ENCODE measurements around the gene CLMN.

GRCh38 chr14:95188380-95188779 is 131.3 kb downstream of the CLMN start:
- TF ChIP-seq CTCF (CRISPR knock-in tag; IDR thresholded peaks at IDR 0.05) (no peak), ZNF770 (CRISPR knock-in tag; IDR thresholded peaks at IDR 0.05) (no peak), ZNF841 (CRISPR knock-in tag; IDR thresholded peaks at IDR 0.05; ENCODE audit: borderline replicate concordance) (no peak), FOXK1 (CRISPR knock-in tag; IDR thresholded peaks at IDR 0.05; ENCODE audit: borderline replicate concordance, low read depth) (no peak), STAT5B (CRISPR knock-in tag; IDR thresholded peaks at IDR 0.05) (no peak), ZBTB26 (CRISPR knock-in tag; IDR thresholded peaks at IDR 0.05; ENCODE audit: borderline replicate concordance) (no peak), RXRA (CRISPR knock-in tag; IDR thresholded peaks at IDR 0.05) (no peak), ZBTB7A (CRISPR knock-in tag; IDR thresholded peaks at IDR 0.05) (no peak), ZKSCAN8 (CRISPR knock-in tag; IDR thresholded peaks at IDR 0.05; ENCODE audit: borderline replicate concordance) (no peak)

Data from HepG2 (cell line).